GM12801 (cell line): ENCODE measurements around the gene UBAC2.

Experiments
- CTCF ChIP-seq: IDR thresholded peaks from one replicate; pipeline ENCODE4 v1.5.1; 2011; ENCODE audit warnings: control low read depth; ENCODE audit not compliant: insufficient read length; ENCODE audit errors: extremely low read depth

The UBAC2 gene

GRCh38 chr13:99237981-99238662 is 37.5 kb downstream of the UBAC2 start:
- no peak for TF ChIP-seq CTCF

- TF ChIP-seq CTCF, result no peak
Observed at GRCh38 chr13:99246100-99246499, 45.4 kb downstream of the UBAC2 start.

- TF ChIP-seq CTCF, result no peak
Observed at GRCh38 chr13:99250982-99251825, 50.5 kb downstream of the UBAC2 start.

- no peak for TF ChIP-seq CTCF
Observed at GRCh38 chr13:99251921-99252320, 51.3 kb downstream of the UBAC2 start.

- TF ChIP-seq CTCF, result no peak
Observed at GRCh38 chr13:99254830-99255229, 54.2 kb downstream of the UBAC2 start.

GRCh38 chr13:99255271-99255670 is 54.6 kb downstream of the UBAC2 start:
- TF ChIP-seq CTCF, result no peak

GRCh38 chr13:99256283-99256682 is 55.6 kb downstream of the UBAC2 start:
- TF ChIP-seq CTCF, result no peak
